Activated CD4-positive, CD25-positive, alpha-beta regulatory T cell treated with anti-CD3 and anti-CD28 coated beads, Interleukin-2, amount 50 U/mL, for 24 hours (primary cell): ENCODE data around the gene DHX35.

Experiments used
- ATAC-seq, 2 donors: fragments of 150-1000 bp; cut with Tn5 transposase; one replicate each; pipeline ENCODE4 v1.10.0; 2021; ENCODE audit warnings: mild to moderate bottlenecking in 1 of 2, moderate library complexity in 1 of 2

DHX35 gene

GRCh38 chr20:38962044-38962927 lies at the start of gene DHX35:
Gene DHX35 (plus strand): TSS chr20:38962344. CDS start chr20:38962368, 24 bp downstream.
- peak; percentile 97 to 99 for ATAC-seq

GRCh38 chr20:38915355-38915754 lies 46.8 kb upstream of the DHX35 start:
- ATAC-seq: no peak

- ATAC-seq: no peak
Observed at GRCh38 chr20:38917657-38918056, 44.5 kb upstream of the DHX35 start.

GRCh38 chr20:38918172-38918571 lies 44.0 kb upstream of the DHX35 start:
- ATAC-seq: no peak

- no peak for ATAC-seq
Observed at GRCh38 chr20:38919683-38920082, 42.5 kb upstream of the DHX35 start.

- no peak for ATAC-seq
Observed at GRCh38 chr20:38920411-38920810, 41.7 kb upstream of the DHX35 start.

GRCh38 chr20:38920851-38921250 lies 41.3 kb upstream of the DHX35 start:
- no peak for ATAC-seq

GRCh38 chr20:38924718-38925117 lies 37.4 kb upstream of the DHX35 start:
- no peak for ATAC-seq

- peak; percentile 94 for ATAC-seq
Observed at GRCh38 chr20:38926142-38926933, 35.8 kb upstream of the DHX35 start, which contains the start of gene FAM83D. Gene FAM83D (plus strand): TSS chr20:38926417. CDS start chr20:38926443, 26 bp downstream.

GRCh38 chr20:38926934-38927616 lies 35.1 kb upstream of the DHX35 start:
- ATAC-seq: no peak

GRCh38 chr20:38927902-38928578 lies 34.1 kb upstream of the DHX35 start:
- ATAC-seq: no peak

GRCh38 chr20:38930242-38930569 lies 31.9 kb upstream of the DHX35 start:
- no peak for ATAC-seq

- ATAC-seq: no peak
Observed at GRCh38 chr20:38931984-38932383, 30.2 kb upstream of the DHX35 start.

- no peak for ATAC-seq
Observed at GRCh38 chr20:38932457-38933120, 29.6 kb upstream of the DHX35 start.

GRCh38 chr20:38934530-38934929 lies 27.6 kb upstream of the DHX35 start:
- no peak for ATAC-seq

- no peak for ATAC-seq
Observed at GRCh38 chr20:38935285-38935684, 26.9 kb upstream of the DHX35 start.

GRCh38 chr20:38935967-38936407 lies 26.2 kb upstream of the DHX35 start:
- ATAC-seq: no peak

GRCh38 chr20:38937000-38937399 lies 25.1 kb upstream of the DHX35 start:
- ATAC-seq: no peak

- no peak for ATAC-seq
Observed at GRCh38 chr20:38937978-38938473, 24.1 kb upstream of the DHX35 start.

GRCh38 chr20:38939686-38940085 lies 22.5 kb upstream of the DHX35 start:
- ATAC-seq: no peak

GRCh38 chr20:38940644-38941043 lies 21.5 kb upstream of the DHX35 start:
- ATAC-seq: no peak
